HepG2 (cell line): ENCODE data around the gene CPAMD8. TPM values are rescaled to one million over a fixed set of nuclear protein-coding genes. Genes with fewer than 3 reads are reported as not detected.

Experiments used
- ARHGAP35 ChIP-seq: sonication (generic); formaldehyde crosslinking; IDR thresholded peaks from 2 replicates; pipeline ENCODE4 v1.9.0; 2022; ENCODE audit warnings: mild to moderate bottlenecking, inconsistent platforms, moderate library complexity, missing genetic modification reagents, borderline replicate concordance
- CAMTA2 ChIP-seq: sonication (generic); formaldehyde crosslinking; IDR thresholded peaks from 2 replicates; pipeline ENCODE4 v1.4.0; 2020; ENCODE audit warnings: mild to moderate bottlenecking, missing genetic modification reagents, borderline replicate concordance
- EED ChIP-seq: sonication (generic); formaldehyde crosslinking; IDR thresholded peaks from 2 replicates; pipeline ENCODE4 v1.5.0; 2020; ENCODE audit warnings: mild to moderate bottlenecking, missing genetic modification reagents
- ETV5 ChIP-seq: IDR thresholded peaks from 2 replicates; pipeline ENCODE4 v1.6.1; 2018; ENCODE audit warnings: missing biosample characterization, missing genetic modification reagents, inconsistent platforms, borderline replicate concordance
- FOXP1 ChIP-seq, 2 experiments: fragments of 450-650 bp in 1 of 2; IDR thresholded peaks; 2 replicates each; pipeline ENCODE4 v1.6.1; 2017 to 2018; ENCODE audit warnings: antibody characterized with exemption in 1 of 2
- GZF1 ChIP-seq: sonication (generic); formaldehyde crosslinking; IDR thresholded peaks from 2 replicates; pipeline ENCODE4 v1.5.1; 2020; ENCODE audit warnings: mild to moderate bottlenecking, missing genetic modification reagents
- IRF2 ChIP-seq: IDR thresholded peaks from 2 replicates; pipeline ENCODE4 v1.6.1; 2018; ENCODE audit warnings: missing genetic modification reagents, missing compliant biosample characterization
- MXD4 ChIP-seq: IDR thresholded peaks from 2 replicates; pipeline ENCODE4 v1.6.1; 2016; ENCODE audit warnings: mild to moderate bottlenecking, missing biosample characterization, missing genetic modification reagents
- PAF1 ChIP-seq: IDR thresholded peaks from 2 replicates; pipeline ENCODE4 v1.6.1; 2016; ENCODE audit warnings: missing genetic modification reagents, missing compliant biosample characterization
- PATZ1 ChIP-seq: sonication (generic); formaldehyde crosslinking; IDR thresholded peaks from 2 replicates; pipeline ENCODE4 v1.4.0; 2020; ENCODE audit warnings: missing genetic modification reagents
- PTBP1 ChIP-seq: fragments of 200-400 bp; formaldehyde crosslinking; IDR thresholded peaks from 2 replicates; pipeline ENCODE4 v1.6.1; 2018; ENCODE audit warnings: low read length, low read depth; ENCODE audit not compliant: poor library complexity, severe bottlenecking
- SNAPC2 ChIP-seq: sonication (generic); formaldehyde crosslinking; IDR thresholded peaks from 2 replicates; pipeline ENCODE4 v1.8.1; 2022; ENCODE audit warnings: mild to moderate bottlenecking, missing genetic modification reagents
- SPEN ChIP-seq: sonication (generic); formaldehyde crosslinking; IDR thresholded peaks from 2 replicates; pipeline ENCODE4 v1.5.1; 2020; ENCODE audit warnings: low read depth, mild to moderate bottlenecking, missing genetic modification reagents
- ZFY ChIP-seq: sonication (generic); formaldehyde crosslinking; IDR thresholded peaks from 2 replicates; pipeline ENCODE4 v1.4.0; 2020; ENCODE audit warnings: missing genetic modification reagents
- ZNF124 ChIP-seq: sonication (generic); formaldehyde crosslinking; IDR thresholded peaks from 2 replicates; pipeline ENCODE4 v1.4.0; 2020; ENCODE audit warnings: missing genetic modification reagents
- ZNF34 ChIP-seq: sonication (generic); formaldehyde crosslinking; IDR thresholded peaks from 2 replicates; pipeline ENCODE4 v1.4.0; 2020; ENCODE audit warnings: mild to moderate bottlenecking, missing genetic modification reagents, borderline replicate concordance
- ZNF362 ChIP-seq: sonication (generic); formaldehyde crosslinking; IDR thresholded peaks from 2 replicates; pipeline ENCODE4 v1.4.0; 2020; ENCODE audit warnings: missing genetic modification reagents, mild to moderate bottlenecking, borderline replicate concordance
- ZNF549 ChIP-seq: sonication (generic); formaldehyde crosslinking; IDR thresholded peaks from 2 replicates; pipeline ENCODE4 v1.5.0; 2020; ENCODE audit warnings: missing genetic modification reagents
- ZNF552 ChIP-seq: sonication (generic); formaldehyde crosslinking; IDR thresholded peaks from 2 replicates; pipeline ENCODE4 v1.9.0; 2022; ENCODE audit warnings: missing genetic modification reagents, mild to moderate bottlenecking, borderline replicate concordance
- ZNF569 ChIP-seq: sonication (generic); formaldehyde crosslinking; IDR thresholded peaks from 2 replicates; pipeline ENCODE4 v1.5.0; 2020; ENCODE audit warnings: mild to moderate bottlenecking, missing genetic modification reagents, moderate library complexity, borderline replicate concordance
- ZNF7 ChIP-seq: IDR thresholded peaks from 2 replicates; pipeline ENCODE4 v1.6.1; 2016; ENCODE audit warnings: missing biosample characterization, missing genetic modification reagents
- ZNF770 ChIP-seq: sonication (generic); formaldehyde crosslinking; IDR thresholded peaks from 2 replicates; pipeline ENCODE4 v1.5.0; 2020; ENCODE audit warnings: mild to moderate bottlenecking, missing genetic modification reagents
- polyA plus RNA-seq, 8 experiments: library from polyadenylated mRNA; depleted of rRNA in 3 of 8; stranded (reverse) in 7 of 8; unstranded in 1 of 8; fragments of >200 nt; fragmentation: Illumina TruSeq in 4 of 8; extraction: Trizol in 4 of 8; gene quantifications; 2 replicates each; pipeline versions ENCODE4 v1.2.1 to v1.2.3, GENCODE V29; 2011 to 2016; ENCODE audit warnings: low read depth in 4 of 8, missing spikeins in 1 of 8, mixed read lengths in 1 of 8; ENCODE audit not compliant: insufficient read depth in 1 of 8
- total RNA-seq, 5 experiments: library from RNA; depleted of rRNA; stranded (reverse); fragments of >200 nt; fragmentation: Illumina TruSeq; extraction: Trizol; gene quantifications; 2 replicates each; pipeline ENCODE4 v1.2.3, GENCODE V29; 2016; ENCODE audit warnings: low read depth in 1 of 5

The CPAMD8 gene
- total and polyA plus RNA-seq, 2 of the 13 experiments (the other 11 are each of a cell fraction or from before 2014, with no cell fraction given): 0.29 to 0.34 TPM

- TF ChIP-seq ZNF549 (CRISPR knock-in tag) (no peak), SPEN (CRISPR knock-in tag) (peak; percentile 78; the same call in 1 of the 2 replicates), EED (CRISPR knock-in tag) (no peak), ZNF552 (CRISPR knock-in tag) (peak; percentile 49; the same call in 1 of the 2 replicates), ZNF362 (CRISPR knock-in tag) (no peak; the same call in 1 of the 2 replicates), GZF1 (peak; percentile 66; the same call in 1 of the 2 replicates), ZFY (CRISPR knock-in tag) (peak; percentile 80), SNAPC2 (no peak), CAMTA2 (no peak), PTBP1 (no peak), ZNF124 (CRISPR knock-in tag) (no peak), ZNF569 (CRISPR knock-in tag) (no peak; the same call in 1 of the 2 replicates), MXD4 (CRISPR knock-in tag) (no peak; the same call in none of the 2 replicates), ZNF770 (CRISPR knock-in tag) (no peak), ZNF7 (CRISPR knock-in tag) (no peak), PATZ1 (CRISPR knock-in tag) (peak; percentile 29), ARHGAP35 (CRISPR knock-in tag) (peak; percentile 47; the same call in 1 of the 2 replicates), ZNF34 (peak; percentile 73; the same call in 1 of the 2 replicates), IRF2 (CRISPR knock-in tag) (peak; percentile 68), PAF1 (CRISPR knock-in tag) (no peak), FOXP1 (IDR thresholded peaks at IDR 0.05) (no peak), FOXP1 (CRISPR knock-in tag; IDR thresholded peaks at IDR 0.05) (no peak), ETV5 (CRISPR knock-in tag) (peak; percentile 32; the same call in 1 of the 2 replicates)
Measured at GRCh38 chr19:17075035-17075863, 48.6 kb upstream of the CPAMD8 start, which contains the start of the genes HAUS8 and MYO9B (continued).
